ENCODE results near the gene PPFIBP1.
"Not testable (repeated sequence)": the region's sequence is repeated elsewhere in the genome, so short reads cannot be mapped to it uniquely, and the experiment has no call there.

The PPFIBP1 gene

DNA sequence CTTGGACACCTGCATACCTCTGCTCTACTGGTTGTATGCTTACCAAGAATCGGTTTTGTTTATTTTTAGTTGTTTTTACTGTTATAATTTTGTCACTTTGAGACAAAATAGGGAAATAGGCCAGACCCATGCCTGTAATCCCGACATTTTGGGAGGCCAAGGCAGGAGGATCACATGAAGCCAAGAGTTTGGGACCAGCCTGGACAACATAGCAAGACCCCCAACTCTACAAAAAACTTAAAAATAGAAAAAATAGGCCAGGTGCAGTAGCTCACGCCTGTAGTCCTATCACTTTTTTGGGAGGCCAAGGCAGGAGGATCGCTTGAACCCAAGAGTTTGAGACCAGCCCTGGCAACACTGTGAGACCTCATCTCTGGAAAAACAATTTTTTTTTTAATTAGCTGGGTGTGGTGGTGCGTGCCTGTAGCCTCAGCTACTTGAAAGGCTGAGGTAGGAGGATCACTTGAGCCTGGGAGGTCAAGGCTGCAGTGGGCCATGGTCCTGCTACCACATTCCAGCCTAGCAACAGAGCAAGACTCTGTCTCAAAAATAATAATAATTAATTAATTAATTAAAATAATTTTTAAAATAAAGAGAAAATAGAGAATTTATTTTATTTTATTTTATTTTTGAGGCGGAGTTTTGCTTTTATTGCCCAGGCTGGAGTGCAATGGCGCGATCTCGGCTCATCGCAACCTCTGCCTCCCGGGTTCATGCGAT lies 185.4 kb downstream of the PPFIBP1 start:
- DNase-seq = no peak

- peak in 3 of 51 donors; percentile 39 to 57 (median 46) for DNase-seq
Measured at GRCh38 chr12:27709932-27710591, 186.1 kb downstream of the PPFIBP1 start.

DNA sequence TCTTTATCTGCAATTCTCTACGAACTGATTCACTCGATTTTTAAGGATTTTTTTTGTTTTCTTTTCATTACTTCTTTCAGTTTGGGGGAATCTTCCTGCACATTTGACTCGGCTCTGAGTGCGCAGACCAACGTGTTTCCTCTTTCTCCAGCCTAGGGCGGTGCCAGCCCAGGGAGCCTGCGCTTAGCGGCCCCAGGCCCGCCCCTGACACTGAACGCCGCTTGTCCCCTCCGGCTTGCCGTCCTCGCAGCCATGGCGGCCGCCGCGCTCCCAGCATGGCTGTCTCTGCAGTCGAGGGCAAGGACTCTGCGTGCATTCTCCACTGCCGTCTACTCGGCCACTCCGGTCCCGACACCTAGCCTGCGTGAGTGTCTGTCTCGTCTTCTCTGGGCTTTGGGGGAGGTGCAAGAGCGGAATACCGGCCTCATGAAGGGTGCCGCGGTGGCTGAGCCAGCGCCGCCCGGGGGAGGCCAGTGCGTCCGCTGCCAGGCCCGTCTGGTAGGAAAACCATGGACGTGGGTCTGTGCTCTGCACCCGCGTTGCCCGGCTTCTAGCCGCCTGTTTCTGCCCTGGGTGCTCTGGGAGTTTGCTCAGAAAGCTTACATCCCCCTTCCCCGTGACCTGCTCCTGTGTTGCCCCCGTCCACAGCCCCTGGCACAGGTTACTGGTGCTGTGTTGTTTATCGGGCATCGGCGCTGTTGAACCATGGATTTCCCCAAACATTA lies 186.7 kb downstream of the PPFIBP1 start, which contains the start of gene MRPS35:
MRPS35 (plus strand) TSS at position 241 of the 725 bp plus-strand sequence; CDS start at position 253, 12 bp downstream.
- peak; percentile 59 to 95 (median 84) for DNase-seq

- peak in 2 of 51 donors; percentile 39 to 43 for DNase-seq
Measured at GRCh38 chr12:27711317-27711682, 187.3 kb downstream of the PPFIBP1 start.

- DNase-seq = no peak
Measured at GRCh38 chr12:27711967-27712366, 188.0 kb downstream of the PPFIBP1 start.

GRCh38 chr12:27723212-27723611 lies 199.2 kb downstream of the PPFIBP1 start:
- DNase-seq = no peak

GRCh38 chr12:27730097-27730588 lies 206.1 kb downstream of the PPFIBP1 start:
- DNase-seq = no peak

DNA sequence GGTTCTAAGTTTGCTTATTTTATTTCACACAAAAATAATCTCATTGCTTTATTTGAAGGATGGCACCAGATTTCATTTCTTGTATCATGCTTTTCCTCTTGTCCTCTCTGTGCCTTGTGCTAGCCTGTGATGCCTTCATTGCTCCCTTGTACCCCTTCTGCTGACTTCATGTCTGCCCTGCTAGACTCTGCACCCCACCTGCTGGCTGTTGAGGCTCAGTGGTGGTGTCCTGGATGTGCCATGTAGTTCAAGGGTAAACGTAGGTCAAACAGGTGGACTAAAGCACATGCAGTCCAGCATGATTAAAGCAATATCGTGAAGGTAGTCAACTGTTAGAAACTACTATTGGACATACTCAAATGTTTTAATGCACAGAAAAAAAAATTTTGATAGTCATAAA lies 208.3 kb downstream of the PPFIBP1 start:
- DNase-seq = no peak

GRCh38 chr12:27733052-27733656 lies 209.1 kb downstream of the PPFIBP1 start:
- DNase-seq = peak in 4 of 51 donors; percentile 7 to 29 (median 16)

DNA sequence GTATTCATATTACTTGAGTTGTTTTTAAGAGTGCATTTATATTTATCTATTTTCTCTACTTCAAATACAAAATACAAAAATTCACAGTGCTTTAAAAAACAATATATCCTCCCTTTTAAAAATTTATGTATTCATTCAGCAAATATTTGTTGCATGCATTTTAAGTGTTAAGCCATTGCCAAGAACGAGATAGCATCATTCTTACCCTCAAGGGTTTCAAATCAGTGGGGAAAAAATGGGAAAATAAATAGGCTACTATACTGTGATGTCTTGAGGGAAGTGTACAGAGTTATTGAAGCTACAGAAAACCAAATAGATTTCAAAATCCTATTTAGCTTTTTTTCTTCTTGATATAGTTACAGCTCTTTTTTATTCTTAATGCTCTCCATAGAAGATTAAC lies 209.8 kb downstream of the PPFIBP1 start:
- DNase-seq = no peak

- not testable (repeated sequence) for DNase-seq
Measured at GRCh38 chr12:27734321-27734720, 210.3 kb downstream of the PPFIBP1 start.

GRCh38 chr12:27743601-27744000 lies 219.6 kb downstream of the PPFIBP1 start:
- no peak for DNase-seq

All from hypothalamus (tissue), 51 donors.